Measurements from ENCODE around the gene SEZ6L.
A peak's percentile ranks its signal among the peaks of the same experiment; 100 is the strongest.
"Not testable (repeated sequence)": the region's sequence is repeated elsewhere in the genome, so short reads cannot be mapped to it uniquely, and the experiment has no call there.

The SEZ6L gene

DNA sequence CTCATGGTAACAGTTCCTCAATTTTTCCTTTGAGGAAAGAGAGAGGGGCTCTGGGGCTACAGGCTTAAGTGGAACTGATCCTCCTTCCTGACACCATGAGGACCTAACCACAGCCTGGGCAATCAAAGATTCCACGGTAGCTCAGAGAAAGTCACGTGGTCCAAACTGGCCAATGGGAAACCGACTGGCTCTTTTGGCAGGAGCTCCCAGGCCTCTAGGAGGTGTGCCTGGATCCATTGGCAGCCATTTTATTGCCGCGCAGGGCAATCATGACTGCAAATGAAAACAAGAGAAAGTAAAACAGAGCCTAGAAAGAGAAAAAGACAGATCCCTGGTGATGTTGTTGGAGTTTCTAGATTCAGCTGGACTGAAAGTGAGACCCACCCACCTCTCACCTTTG is 232.5 kb downstream of the SEZ6L start:
- TF ChIP-seq, protein P1, sequence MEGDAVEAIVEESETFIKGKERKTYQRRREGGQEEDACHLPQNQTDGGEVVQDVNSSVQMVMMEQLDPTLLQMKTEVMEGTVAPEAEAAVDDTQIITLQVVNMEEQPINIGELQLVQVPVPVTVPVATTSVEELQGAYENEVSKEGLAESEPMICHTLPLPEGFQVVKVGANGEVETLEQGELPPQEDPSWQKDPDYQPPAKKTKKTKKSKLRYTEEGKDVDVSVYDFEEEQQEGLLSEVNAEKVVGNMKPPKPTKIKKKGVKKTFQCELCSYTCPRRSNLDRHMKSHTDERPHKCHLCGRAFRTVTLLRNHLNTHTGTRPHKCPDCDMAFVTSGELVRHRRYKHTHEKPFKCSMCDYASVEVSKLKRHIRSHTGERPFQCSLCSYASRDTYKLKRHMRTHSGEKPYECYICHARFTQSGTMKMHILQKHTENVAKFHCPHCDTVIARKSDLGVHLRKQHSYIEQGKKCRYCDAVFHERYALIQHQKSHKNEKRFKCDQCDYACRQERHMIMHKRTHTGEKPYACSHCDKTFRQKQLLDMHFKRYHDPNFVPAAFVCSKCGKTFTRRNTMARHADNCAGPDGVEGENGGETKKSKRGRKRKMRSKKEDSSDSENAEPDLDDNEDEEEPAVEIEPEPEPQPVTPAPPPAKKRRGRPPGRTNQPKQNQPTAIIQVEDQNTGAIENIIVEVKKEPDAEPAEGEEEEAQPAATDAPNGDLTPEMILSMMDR (IDR thresholded peaks at IDR 0.05; ENCODE audit: low read depth, low read length), result no peak
- DNase-seq, result peak; percentile 10

DNA sequence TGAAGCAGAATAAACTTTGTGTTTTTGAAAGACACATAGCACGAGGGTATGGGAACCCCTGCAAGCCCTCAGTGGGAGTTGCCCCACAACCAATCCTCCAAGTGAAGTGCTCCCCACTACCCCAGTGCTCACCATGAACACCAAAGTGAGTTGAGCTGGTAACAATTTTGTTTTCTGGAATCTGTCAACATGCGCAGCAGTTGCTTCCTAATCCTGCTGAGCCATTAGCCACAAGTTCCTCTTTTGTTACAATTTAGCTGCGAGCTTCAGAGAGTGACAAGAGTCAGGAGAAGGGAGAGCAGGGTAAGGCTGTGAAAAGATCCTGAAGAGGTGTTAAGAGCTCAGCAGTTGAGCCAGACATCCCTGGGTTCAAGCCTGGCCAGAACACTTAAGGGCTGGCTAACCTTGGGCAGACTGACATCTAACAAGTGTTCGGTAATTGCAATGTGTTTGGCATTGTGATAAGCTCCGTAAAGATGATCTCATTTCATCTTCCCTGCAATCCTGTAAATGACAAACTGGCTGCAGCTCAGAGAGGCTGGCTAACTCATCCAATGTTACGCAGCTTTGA is 235.7 kb downstream of the SEZ6L start:
- Histone ChIP-seq H3K27me3 (peaks cover 5% of the 10 kb centered on the region; the same call in 1 of the 2 replicates), H3K4me3 (ENCODE audit: low read depth, low read length) (no peak overlapping the region), H3K9me3 (no peaks in the 10 kb centered on the region), H3K4me1 (no peaks in the 10 kb centered on the region), H3K36me3 (no peaks in the 10 kb centered on the region)
- no peak for DNase-seq
- TF ChIP-seq, protein P1 (IDR thresholded peaks at IDR 0.05; ENCODE audit: low read depth, low read length), result no peak

More for the DNA sequence above, 232.5 kb downstream of the SEZ6L start:
- Histone ChIP-seq H3K27me3 (no peaks in the 10 kb centered on the region; the same call in 1 of the 2 replicates), H3K36me3 (no peaks in the 10 kb centered on the region), H3K4me1 (no peaks in the 10 kb centered on the region), H3K4me3 (ENCODE audit: low read depth, low read length) (no peak overlapping the region), H3K9me3 (no peaks in the 10 kb centered on the region)

DNA sequence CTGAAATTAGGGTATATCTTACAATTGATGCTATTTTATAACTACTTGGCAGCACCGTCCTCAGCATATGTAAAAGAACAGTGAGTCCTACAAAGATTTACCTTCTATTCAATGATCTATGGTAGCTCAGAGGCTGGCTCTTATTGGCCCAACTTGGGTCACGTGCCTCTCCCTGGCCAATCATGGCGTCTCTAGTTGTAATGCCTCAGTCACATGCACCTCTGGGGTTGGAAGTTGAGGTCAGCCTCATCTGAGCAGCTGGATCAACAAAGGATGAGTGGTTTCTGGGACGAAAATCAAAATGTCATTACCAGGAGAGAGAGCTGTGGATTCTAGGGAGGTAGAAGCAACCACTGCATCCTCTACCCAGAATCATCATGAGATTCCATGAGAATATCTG is 236.9 kb downstream of the SEZ6L start:
- Histone ChIP-seq H3K4me1 (no peaks in the 10 kb centered on the region), H3K27me3 (peaks cover 8% of the 10 kb centered on the region; the same call in 1 of the 2 replicates), H3K9me3 (no peaks in the 10 kb centered on the region), H3K36me3 (no peaks in the 10 kb centered on the region), H3K4me3 (ENCODE audit: low read depth, low read length) (no peak overlapping the region)
- TF ChIP-seq, protein P1 (IDR thresholded peaks at IDR 0.05; ENCODE audit: low read depth, low read length), result no peak
- peak; percentile 30 for DNase-seq

DNA sequence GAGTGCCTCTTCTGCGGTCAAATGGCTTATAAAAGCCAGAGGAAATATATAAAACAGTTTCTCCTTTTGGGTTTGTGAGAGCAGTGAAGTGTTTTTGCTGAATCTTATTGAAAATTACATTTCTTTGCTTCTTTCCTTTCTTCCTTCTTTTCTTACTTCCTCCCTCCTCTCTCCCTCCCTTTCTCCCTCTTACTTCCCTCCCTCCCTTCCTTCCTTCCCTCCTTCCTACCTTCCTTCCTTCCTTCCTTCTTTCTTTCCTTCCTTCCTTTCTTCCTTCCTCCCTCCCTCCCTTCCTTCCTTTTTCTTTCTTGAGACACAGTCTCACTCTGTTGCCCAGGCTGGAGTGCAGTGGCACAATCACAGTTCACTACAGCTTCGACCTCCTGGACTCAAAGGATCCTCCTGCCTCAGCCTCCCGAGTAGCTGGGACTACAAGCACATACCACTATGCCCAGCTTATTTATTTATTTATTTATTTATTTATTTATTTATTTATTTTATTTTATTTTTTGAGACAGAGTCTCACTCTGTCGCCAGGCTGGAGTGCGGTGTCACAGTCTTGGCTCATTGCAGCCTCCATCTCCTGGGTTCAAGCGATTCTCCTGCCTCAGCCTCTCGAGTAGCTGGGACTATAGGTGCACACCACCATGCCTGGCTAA is 239.4 kb downstream of the SEZ6L start:
- not testable (repeated sequence) for DNase-seq; H3K9me3 ChIP-seq; H3K36me3 ChIP-seq; H3K4me3 ChIP-seq (ENCODE audit: low read depth, low read length); H3K4me1 ChIP-seq
- H3K27me3 ChIP-seq, result peaks cover 21% of the 10 kb centered on the region

DNA sequence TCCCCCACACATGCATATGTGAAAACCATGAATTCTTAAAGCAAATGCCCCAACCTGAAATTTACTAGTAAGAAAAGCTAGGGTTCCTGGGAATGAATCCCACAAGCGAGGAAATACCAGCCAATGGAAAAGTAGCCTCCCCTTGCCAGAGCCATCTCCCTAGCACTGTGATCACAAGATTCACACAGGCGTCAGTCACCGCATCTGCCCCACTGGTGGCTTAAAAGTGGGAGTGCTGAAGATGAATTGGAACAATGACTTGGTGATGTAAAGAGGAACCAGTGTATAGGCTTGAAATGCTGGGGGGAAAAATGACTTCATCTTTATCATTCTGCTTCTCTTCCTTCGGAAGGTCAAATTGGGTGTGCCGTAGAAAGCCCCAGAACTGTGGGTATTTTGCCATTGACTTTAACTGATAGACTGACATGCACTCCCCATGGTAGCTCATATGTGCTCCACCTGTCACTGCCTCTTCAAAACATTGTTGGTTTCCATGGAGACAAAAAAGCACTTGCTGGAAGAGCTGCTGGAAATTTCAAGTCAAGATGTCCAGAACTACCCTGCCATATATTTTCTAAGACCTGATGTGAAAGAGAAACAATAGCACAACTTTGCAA is 240.6 kb downstream of the SEZ6L start:
- no peak for DNase-seq
- Histone ChIP-seq H3K4me1 (no peaks in the 10 kb centered on the region), H3K36me3 (no peaks in the 10 kb centered on the region), H3K9me3 (no peaks in the 10 kb centered on the region), H3K4me3 (ENCODE audit: low read depth, low read length) (no peak overlapping the region), H3K27me3 (peaks cover 21% of the 10 kb centered on the region)
- TF ChIP-seq, protein P1 (IDR thresholded peaks at IDR 0.05; ENCODE audit: low read depth, low read length), result no peak

DNA sequence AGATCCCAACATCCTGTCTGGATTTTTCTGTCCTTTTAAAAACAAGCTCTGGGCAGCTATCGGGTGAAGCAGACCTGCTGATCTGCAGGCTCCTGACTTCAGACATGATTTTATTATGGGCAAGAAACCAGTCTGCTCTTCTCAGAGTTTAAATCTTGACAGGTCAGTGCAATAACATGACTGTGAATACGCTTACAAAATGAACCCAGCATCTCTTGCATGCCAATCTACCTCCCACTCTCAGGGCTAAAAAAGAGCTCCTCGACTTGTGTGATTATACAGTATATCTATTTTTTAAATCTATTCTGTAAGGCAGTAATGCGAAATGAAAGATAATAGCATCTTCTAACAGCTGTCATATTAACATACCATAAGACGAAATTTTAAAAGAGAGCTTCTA is 241.1 kb downstream of the SEZ6L start:
- H3K27me3 ChIP-seq, result peaks cover 26% of the 10 kb centered on the region
- H3K4me3 ChIP-seq (ENCODE audit: low read depth, low read length), result no peak overlapping the region
- H3K4me1 ChIP-seq, result no peaks in the 10 kb centered on the region
- no peak for DNase-seq
- H3K9me3 ChIP-seq, result no peaks in the 10 kb centered on the region
- TF ChIP-seq, protein P1 (IDR thresholded peaks at IDR 0.05; ENCODE audit: low read depth, low read length), result no peak
- no peaks in the 10 kb centered on the region for H3K36me3 ChIP-seq

All from BE2C (cell line).